ENCODE results near the gene RNASEH2C. TPM values are rescaled to one million over a fixed set of nuclear protein-coding genes. Genes with fewer than 3 reads are reported as not detected.
A peak's percentile ranks its signal among the peaks of the same experiment; 100 is the strongest.
"Not testable (repeated sequence)": the region's sequence is repeated elsewhere in the genome, so short reads cannot be mapped to it uniquely, and the experiment has no call there.

Gene RNASEH2C
- total RNA-seq, 1 donor from 2014 or later, result 39.7 TPM

- no peak for DNase-seq
- Histone ChIP-seq H3K4me1 (peaks cover 37% of the 10 kb centered on the region), H3K27ac (replicated peaks) (peak overlapping the region; percentile 98), H3K4me3 (peak overlapping the region; percentile 75), H3K9me3 (replicated peaks) (no peaks in the 10 kb centered on the region), H3K36me3 (peaks cover 47% of the 10 kb centered on the region), H3K27me3 (ENCODE audit: low read depth) (no peaks in the 10 kb centered on the region)
- TF ChIP-seq, protein P1, sequence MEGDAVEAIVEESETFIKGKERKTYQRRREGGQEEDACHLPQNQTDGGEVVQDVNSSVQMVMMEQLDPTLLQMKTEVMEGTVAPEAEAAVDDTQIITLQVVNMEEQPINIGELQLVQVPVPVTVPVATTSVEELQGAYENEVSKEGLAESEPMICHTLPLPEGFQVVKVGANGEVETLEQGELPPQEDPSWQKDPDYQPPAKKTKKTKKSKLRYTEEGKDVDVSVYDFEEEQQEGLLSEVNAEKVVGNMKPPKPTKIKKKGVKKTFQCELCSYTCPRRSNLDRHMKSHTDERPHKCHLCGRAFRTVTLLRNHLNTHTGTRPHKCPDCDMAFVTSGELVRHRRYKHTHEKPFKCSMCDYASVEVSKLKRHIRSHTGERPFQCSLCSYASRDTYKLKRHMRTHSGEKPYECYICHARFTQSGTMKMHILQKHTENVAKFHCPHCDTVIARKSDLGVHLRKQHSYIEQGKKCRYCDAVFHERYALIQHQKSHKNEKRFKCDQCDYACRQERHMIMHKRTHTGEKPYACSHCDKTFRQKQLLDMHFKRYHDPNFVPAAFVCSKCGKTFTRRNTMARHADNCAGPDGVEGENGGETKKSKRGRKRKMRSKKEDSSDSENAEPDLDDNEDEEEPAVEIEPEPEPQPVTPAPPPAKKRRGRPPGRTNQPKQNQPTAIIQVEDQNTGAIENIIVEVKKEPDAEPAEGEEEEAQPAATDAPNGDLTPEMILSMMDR (IDR thresholded peaks at IDR 0.05; ENCODE audit: borderline replicate concordance), result no peak
- intact Hi-C loops (cut with micrococcal nuclease), result no loop called here
Measured at GRCh38 chr11:65712633-65713076, 7.9 kb downstream of the RNASEH2C start.

- peaks cover 40% of the 10 kb centered on the region for H3K36me3 ChIP-seq
- peak within 1 kb of the TSS; percentile 75 for H3K4me3 ChIP-seq
- H3K27me3 ChIP-seq (ENCODE audit: low read depth), result no peaks in the 10 kb centered on the region
- TF ChIP-seq, protein P1 (IDR thresholded peaks at IDR 0.05; ENCODE audit: borderline replicate concordance), result peak; percentile 99
- peaks cover 33% of the 10 kb centered on the region for H3K4me1 ChIP-seq
- H3K9me3 ChIP-seq (replicated peaks), result no peaks in the 10 kb centered on the region
- intact Hi-C loops (cut with micrococcal nuclease), result no loop called here
- DNase-seq, result peak; percentile 99
- peak within 1 kb of the TSS; percentile 98 for H3K27ac ChIP-seq (replicated peaks)
Measured at GRCh38 chr11:65711785-65712632, 8.6 kb downstream of the RNASEH2C start, which contains the start of gene KAT5. Gene KAT5 (plus strand): TSS chr11:65712252. CDS start chr11:65712268, 16 bp downstream.

DNA sequence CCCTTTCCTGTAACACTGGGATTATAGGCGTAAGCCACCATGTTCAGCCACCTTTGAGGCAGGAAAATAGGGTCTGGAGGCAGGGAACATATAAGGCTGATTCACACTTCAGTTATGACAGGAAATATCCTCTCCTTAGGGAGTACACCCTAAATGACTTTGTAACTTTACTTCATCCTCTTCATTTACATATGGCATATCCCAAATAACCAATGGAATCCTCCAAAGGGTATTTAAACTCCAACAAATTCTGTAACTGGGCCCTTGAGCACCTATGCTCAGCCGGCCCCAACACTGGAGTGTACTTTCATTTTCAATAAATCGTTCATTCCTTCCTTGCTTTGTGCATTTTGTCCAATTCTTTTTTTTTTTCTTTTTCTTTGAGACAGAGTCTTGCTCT is 10.2 kb downstream of the RNASEH2C start:
- Histone ChIP-seq H3K27me3 (ENCODE audit: low read depth) (no peaks in the 10 kb centered on the region), H3K4me1 (peaks cover 34% of the 10 kb centered on the region), H3K36me3 (peaks cover 24% of the 10 kb centered on the region), H3K27ac (replicated peaks) (no peak overlapping the region), H3K9me3 (replicated peaks) (no peaks in the 10 kb centered on the region), H3K4me3 (no peak overlapping the region)
- intact Hi-C loops (cut with micrococcal nuclease), result no loop called here
- TF ChIP-seq, protein P1 (IDR thresholded peaks at IDR 0.05; ENCODE audit: borderline replicate concordance), result no peak
- DNase-seq, result no peak

- no peak for DNase-seq
- TF ChIP-seq, protein P1 (IDR thresholded peaks at IDR 0.05; ENCODE audit: borderline replicate concordance), result no peak
- no peaks in the 10 kb centered on the region for H3K9me3 ChIP-seq (replicated peaks)
- peaks cover 17% of the 10 kb centered on the region for H3K36me3 ChIP-seq
- intact Hi-C loops (cut with micrococcal nuclease), result no loop called here
- peaks cover 34% of the 10 kb centered on the region for H3K4me1 ChIP-seq
- H3K27me3 ChIP-seq (ENCODE audit: low read depth), result no peaks in the 10 kb centered on the region
- no peak overlapping the region for H3K27ac ChIP-seq (replicated peaks)
- no peak overlapping the region for H3K4me3 ChIP-seq
Measured at GRCh38 chr11:65709661-65710060, 10.9 kb downstream of the RNASEH2C start.

DNA sequence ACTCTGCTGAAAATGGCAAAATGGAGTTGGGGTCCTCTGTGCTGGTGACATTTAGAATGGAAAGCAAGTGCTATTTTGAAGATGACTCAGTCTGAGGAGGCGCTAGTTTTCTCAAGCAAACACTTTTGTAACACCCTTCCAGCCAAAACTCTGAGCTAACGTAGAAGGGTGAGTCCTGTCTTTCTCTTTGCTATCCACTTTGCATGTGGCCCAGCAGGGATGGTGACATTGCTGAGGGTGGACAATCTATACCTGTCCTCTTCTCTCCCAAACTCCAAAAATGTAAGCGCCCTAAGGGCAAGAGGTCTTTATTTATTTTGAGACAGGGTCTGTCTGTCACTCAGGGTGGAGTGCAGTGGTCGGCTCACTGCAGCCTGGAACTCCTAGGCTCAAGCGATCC is 12.1 kb downstream of the RNASEH2C start:
- Histone ChIP-seq H3K27ac (replicated peaks) (no peak overlapping the region), H3K9me3 (replicated peaks) (no peaks in the 10 kb centered on the region), H3K4me1 (peaks cover 31% of the 10 kb centered on the region), H3K36me3 (peaks cover 5% of the 10 kb centered on the region), H3K4me3 (no peak overlapping the region), H3K27me3 (ENCODE audit: low read depth) (no peaks in the 10 kb centered on the region)
- DNase-seq, result no peak
- intact Hi-C loops (cut with micrococcal nuclease), result no loop called here
- TF ChIP-seq, protein P1 (IDR thresholded peaks at IDR 0.05; ENCODE audit: borderline replicate concordance), result no peak

DNA sequence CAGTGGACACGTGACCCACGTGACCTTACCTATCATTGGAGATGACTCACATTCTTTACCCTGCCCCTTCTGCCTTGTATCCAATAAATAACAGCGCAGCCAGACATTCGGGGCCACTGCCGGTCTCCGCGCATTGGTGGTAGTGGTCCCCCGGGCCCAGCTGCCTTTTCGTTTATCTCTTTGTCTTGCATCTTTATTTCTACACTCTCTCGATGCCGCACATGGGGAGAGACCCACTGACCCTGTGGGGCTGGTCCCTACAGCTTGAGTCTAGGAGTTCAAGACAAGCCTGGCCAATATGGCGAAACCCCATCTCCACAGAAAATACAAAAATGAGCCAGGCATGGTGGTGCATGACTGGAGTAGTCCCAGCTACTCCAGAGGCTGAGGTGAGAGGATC is 13.6 kb downstream of the RNASEH2C start:
- H3K36me3 ChIP-seq; H3K27ac ChIP-seq (replicated peaks); H3K4me3 ChIP-seq; intact Hi-C loops (cut with micrococcal nuclease); DNase-seq; H3K9me3 ChIP-seq (replicated peaks); H3K27me3 ChIP-seq (ENCODE audit: low read depth): not testable (repeated sequence)
- peaks cover 17% of the 10 kb centered on the region for H3K4me1 ChIP-seq

All from left ventricle myocardium inferior (tissue), 1 donor.